GM12878 (cell line): Measurements from ENCODE around the gene SLC24A4.

ENCODE experiments used
- CHD4 ChIP-seq: fragments of 200-600 bp; sonication (generic); IDR thresholded peaks from 2 replicates; pipeline ENCODE4 v1.6.1; 2016; ENCODE audit warnings: mild to moderate bottlenecking
- POLR2AphosphoS5 ChIP-seq: IDR thresholded peaks from 2 replicates; pipeline ENCODE4 v1.6.1; 2011; ENCODE audit warnings: mild to moderate bottlenecking, low read length, inconsistent platforms
- TF ChIP-seq, protein P1 (sequence below), 3 experiments: IDR thresholded peaks in 2 of 3; conservative IDR thresholded peaks in 1 of 3; 2 replicates each; pipeline ENCODE4 v1.5.1; 2011; ENCODE audit warnings: low read depth in 3 of 3, low read length in 3 of 3, mild to moderate bottlenecking in 3 of 3, control low read depth in 2 of 3, moderate library complexity in 2 of 3, inconsistent platforms in 1 of 3, mixed read lengths in 1 of 3; ENCODE audit not compliant: control insufficient read depth in 2 of 3, insufficient read depth in 1 of 3; ENCODE audit errors: extremely low read depth in 1 of 3

DNA sequence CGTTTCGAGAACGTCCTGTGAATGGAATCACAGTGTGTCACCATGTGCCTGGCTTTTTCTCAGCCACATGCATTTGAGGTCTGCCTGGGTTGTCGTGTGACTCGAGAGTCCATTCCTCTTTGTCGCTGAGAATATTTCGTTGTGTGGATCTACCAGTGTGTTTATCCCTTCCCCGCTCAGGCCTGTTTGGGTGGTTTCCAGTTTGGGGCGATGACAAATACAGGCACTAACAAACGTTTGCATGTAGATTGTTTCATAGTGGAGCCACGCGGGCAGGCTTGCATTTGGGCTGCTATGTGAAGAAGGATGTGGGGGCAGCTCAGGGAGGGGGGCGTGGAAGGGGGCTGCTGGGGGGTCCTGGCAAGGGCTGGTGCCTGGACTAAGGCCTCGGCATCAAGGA is 204.8 kb downstream of the SLC24A4 start:
- TF ChIP-seq, protein P1, sequence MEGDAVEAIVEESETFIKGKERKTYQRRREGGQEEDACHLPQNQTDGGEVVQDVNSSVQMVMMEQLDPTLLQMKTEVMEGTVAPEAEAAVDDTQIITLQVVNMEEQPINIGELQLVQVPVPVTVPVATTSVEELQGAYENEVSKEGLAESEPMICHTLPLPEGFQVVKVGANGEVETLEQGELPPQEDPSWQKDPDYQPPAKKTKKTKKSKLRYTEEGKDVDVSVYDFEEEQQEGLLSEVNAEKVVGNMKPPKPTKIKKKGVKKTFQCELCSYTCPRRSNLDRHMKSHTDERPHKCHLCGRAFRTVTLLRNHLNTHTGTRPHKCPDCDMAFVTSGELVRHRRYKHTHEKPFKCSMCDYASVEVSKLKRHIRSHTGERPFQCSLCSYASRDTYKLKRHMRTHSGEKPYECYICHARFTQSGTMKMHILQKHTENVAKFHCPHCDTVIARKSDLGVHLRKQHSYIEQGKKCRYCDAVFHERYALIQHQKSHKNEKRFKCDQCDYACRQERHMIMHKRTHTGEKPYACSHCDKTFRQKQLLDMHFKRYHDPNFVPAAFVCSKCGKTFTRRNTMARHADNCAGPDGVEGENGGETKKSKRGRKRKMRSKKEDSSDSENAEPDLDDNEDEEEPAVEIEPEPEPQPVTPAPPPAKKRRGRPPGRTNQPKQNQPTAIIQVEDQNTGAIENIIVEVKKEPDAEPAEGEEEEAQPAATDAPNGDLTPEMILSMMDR (IDR thresholded peaks at IDR 0.05 in 2 of 3, conservative IDR thresholded peaks at IDR 0.05 in 1 of 3; ENCODE audit: control insufficient read depth in 2 of 3, extremely low read depth in 1 of 3, insufficient read depth in 1 of 3, low read depth in 3 of 3, low read length in 3 of 3), result no peak
- TF ChIP-seq CHD4, result no peak
- TF ChIP-seq POLR2AphosphoS5, result no peak
